WTC11 (cell line): ENCODE results near the gene DHX57. TPM values are rescaled to one million over a fixed set of nuclear protein-coding genes. Genes with fewer than 3 reads are reported as not detected.

ENCODE experiments used
- FOXP1 ChIP-seq: sonication (generic); formaldehyde crosslinking; IDR thresholded peaks from 2 replicates; pipeline ENCODE4 v1.8.0; 2022; ENCODE audit warnings: missing genetic modification reagents, mild to moderate bottlenecking, moderate library complexity, borderline replicate concordance
- OVOL2 ChIP-seq: fragments of 250-450 bp; sonication (Bioruptor Pico); IDR thresholded peaks from 2 replicates; pipeline ENCODE4 v1.9.0; 2021; ENCODE audit warnings: mild to moderate bottlenecking, borderline replicate concordance
- SMAD3 ChIP-seq: sonication (generic); formaldehyde crosslinking; IDR thresholded peaks from 2 replicates; pipeline ENCODE4 v1.8.0; 2022; ENCODE audit warnings: missing genetic modification reagents, mild to moderate bottlenecking, borderline replicate concordance
- ZNF263 ChIP-seq: sonication (generic); formaldehyde crosslinking; IDR thresholded peaks from 2 replicates; pipeline ENCODE4 v1.8.1; 2022; ENCODE audit warnings: low read depth, mild to moderate bottlenecking, moderate library complexity, missing genetic modification reagents
- total RNA-seq: library from RNA; stranded (reverse); gene quantifications from 3 replicates; pipeline ENCODE4 v1.2.3, GENCODE V29; 2021
- TF ChIP-seq, protein P1 (sequence below): sonication (generic); formaldehyde crosslinking; conservative IDR thresholded peaks from 2 replicates; pipeline ENCODE4 v1.8.1; 2023; ENCODE audit warnings: mild to moderate bottlenecking, low read depth, missing genetic modification reagents, moderate library complexity
- TF ChIP-seq, protein P2 (sequence below): sonication (generic); formaldehyde crosslinking; IDR thresholded peaks from 2 replicates; pipeline ENCODE4 v1.8.0; 2023; ENCODE audit warnings: missing genetic modification reagents

Gene DHX57
- total RNA-seq, 1 experiment from 2014 or later: 30.3 TPM

- TF ChIP-seq, protein P1, sequence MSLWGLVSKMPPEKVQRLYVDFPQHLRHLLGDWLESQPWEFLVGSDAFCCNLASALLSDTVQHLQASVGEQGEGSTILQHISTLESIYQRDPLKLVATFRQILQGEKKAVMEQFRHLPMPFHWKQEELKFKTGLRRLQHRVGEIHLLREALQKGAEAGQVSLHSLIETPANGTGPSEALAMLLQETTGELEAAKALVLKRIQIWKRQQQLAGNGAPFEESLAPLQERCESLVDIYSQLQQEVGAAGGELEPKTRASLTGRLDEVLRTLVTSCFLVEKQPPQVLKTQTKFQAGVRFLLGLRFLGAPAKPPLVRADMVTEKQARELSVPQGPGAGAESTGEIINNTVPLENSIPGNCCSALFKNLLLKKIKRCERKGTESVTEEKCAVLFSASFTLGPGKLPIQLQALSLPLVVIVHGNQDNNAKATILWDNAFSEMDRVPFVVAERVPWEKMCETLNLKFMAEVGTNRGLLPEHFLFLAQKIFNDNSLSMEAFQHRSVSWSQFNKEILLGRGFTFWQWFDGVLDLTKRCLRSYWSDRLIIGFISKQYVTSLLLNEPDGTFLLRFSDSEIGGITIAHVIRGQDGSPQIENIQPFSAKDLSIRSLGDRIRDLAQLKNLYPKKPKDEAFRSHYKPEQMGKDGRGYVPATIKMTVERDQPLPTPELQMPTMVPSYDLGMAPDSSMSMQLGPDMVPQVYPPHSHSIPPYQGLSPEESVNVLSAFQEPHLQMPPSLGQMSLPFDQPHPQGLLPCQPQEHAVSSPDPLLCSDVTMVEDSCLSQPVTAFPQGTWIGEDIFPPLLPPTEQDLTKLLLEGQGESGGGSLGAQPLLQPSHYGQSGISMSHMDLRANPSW (CRISPR knock-in tag): no peak
- no peak for TF ChIP-seq FOXP1 (CRISPR knock-in tag)
- no peak for TF ChIP-seq ZNF263 (CRISPR knock-in tag)
- no peak for TF ChIP-seq OVOL2
- no peak for TF ChIP-seq SMAD3 (CRISPR knock-in tag)
- TF ChIP-seq, protein P2, sequence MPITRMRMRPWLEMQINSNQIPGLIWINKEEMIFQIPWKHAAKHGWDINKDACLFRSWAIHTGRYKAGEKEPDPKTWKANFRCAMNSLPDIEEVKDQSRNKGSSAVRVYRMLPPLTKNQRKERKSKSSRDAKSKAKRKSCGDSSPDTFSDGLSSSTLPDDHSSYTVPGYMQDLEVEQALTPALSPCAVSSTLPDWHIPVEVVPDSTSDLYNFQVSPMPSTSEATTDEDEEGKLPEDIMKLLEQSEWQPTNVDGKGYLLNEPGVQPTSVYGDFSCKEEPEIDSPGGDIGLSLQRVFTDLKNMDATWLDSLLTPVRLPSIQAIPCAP: no peak
These were observed 127.9 kb downstream of the DHX57 start (continued) for GRCh38 chr2:38747819-38748218.

Other genes with a start within 250 kb of the DHX57 start
- gene GALM, start 209.8 kb downstream of the DHX57 start, total RNA-seq: 11.2 to 13.5 TPM (median 12.3 TPM) in 3 replicates
- 299 to 349 TPM (median 342 TPM) in 3 replicates for gene SRSF7, start 124.6 kb downstream of the DHX57 start, total RNA-seq
- gene GEMIN6, start 97.7 kb downstream of the DHX57 start, total RNA-seq: 19.3 to 21.3 TPM (median 21.2 TPM) in 3 replicates
- gene MORN2, start within 50 bp of the DHX57 start, total RNA-seq: 5.9 to 8.0 TPM (median 7.4 TPM) in 3 replicates
- gene ARHGEF33, start 13.9 kb upstream of the DHX57 start, total RNA-seq: 0.42 to 0.57 TPM (median 0.50 TPM) in 3 replicates
- 28.4 to 33.9 TPM (median 28.7 TPM) in 3 replicates for gene SOS1, start 245.1 kb upstream of the DHX57 start, total RNA-seq